ENCODE measurements around the gene PKNOX1. TPM values are rescaled to one million over a fixed set of nuclear protein-coding genes. Genes with fewer than 3 reads are reported as not detected.
A peak's percentile ranks its signal among the peaks of the same experiment; 100 is the strongest.

Gene PKNOX1
- total and polyA plus RNA-seq, 9 of the 15 experiments (the other 6 are each of a cell fraction or from before 2014, with no cell fraction given) = 8.8 to 25.9 (median 13.2) TPM

GRCh38 chr21:42973991-42974831 lies at the start of gene PKNOX1 (continued):
- TF ChIP-seq ZFP30 (CRISPR knock-in tag; IDR thresholded peaks at IDR 0.05; ENCODE audit: borderline replicate concordance) = no peak
- TF ChIP-seq SPI1 (IDR thresholded peaks at IDR 0.05; ENCODE audit: borderline replicate concordance, low read depth, low read length) = no peak
- no peak for TF ChIP-seq ZNF644 (tag; IDR thresholded peaks at IDR 0.05; ENCODE audit: low read depth)
- no peak for TF ChIP-seq DNMT1 (IDR thresholded peaks at IDR 0.05)
- TF ChIP-seq NONO (IDR thresholded peaks at IDR 0.05; ENCODE audit: low read depth in 2 of 2, low read length in 1 of 2) = peak; percentile 20 to 99; a peak in 2 of 4 replicates
- TF ChIP-seq U2AF1 (optimal IDR thresholded peaks at IDR 0.05; ENCODE audit: low read depth, low read length) = no peak
- TF ChIP-seq GATAD2A (IDR thresholded peaks at IDR 0.05) = 0 out of 2 replicates have a peak, but pooled peaks have one; percentile 57
- TF ChIP-seq NFIX (CRISPR knock-in tag; IDR thresholded peaks at IDR 0.05; ENCODE audit: low read depth) = no peak
- TF ChIP-seq AFF4 (CRISPR knock-in tag; IDR thresholded peaks at IDR 0.05) = no peak; the same call in 1 of the 2 replicates
- TF ChIP-seq, protein P1, sequence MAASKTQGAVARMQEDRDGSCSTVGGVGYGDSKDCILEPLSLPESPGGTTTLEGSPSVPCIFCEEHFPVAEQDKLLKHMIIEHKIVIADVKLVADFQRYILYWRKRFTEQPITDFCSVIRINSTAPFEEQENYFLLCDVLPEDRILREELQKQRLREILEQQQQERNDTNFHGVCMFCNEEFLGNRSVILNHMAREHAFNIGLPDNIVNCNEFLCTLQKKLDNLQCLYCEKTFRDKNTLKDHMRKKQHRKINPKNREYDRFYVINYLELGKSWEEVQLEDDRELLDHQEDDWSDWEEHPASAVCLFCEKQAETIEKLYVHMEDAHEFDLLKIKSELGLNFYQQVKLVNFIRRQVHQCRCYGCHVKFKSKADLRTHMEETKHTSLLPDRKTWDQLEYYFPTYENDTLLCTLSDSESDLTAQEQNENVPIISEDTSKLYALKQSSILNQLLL (CRISPR knock-in tag; IDR thresholded peaks at IDR 0.05; ENCODE audit: borderline replicate concordance) = no peak
- peak; percentile 39 for TF ChIP-seq PHF20 (IDR thresholded peaks at IDR 0.05; ENCODE audit: partially characterized antibody)
- TF ChIP-seq HDAC1 (IDR thresholded peaks at IDR 0.05) = peak in 1 of 2 experiments; percentile 51; a peak in 1 of 4 replicates
- no peak for TF ChIP-seq NFIC (IDR thresholded peaks at IDR 0.05)
- TF ChIP-seq, protein P2, sequence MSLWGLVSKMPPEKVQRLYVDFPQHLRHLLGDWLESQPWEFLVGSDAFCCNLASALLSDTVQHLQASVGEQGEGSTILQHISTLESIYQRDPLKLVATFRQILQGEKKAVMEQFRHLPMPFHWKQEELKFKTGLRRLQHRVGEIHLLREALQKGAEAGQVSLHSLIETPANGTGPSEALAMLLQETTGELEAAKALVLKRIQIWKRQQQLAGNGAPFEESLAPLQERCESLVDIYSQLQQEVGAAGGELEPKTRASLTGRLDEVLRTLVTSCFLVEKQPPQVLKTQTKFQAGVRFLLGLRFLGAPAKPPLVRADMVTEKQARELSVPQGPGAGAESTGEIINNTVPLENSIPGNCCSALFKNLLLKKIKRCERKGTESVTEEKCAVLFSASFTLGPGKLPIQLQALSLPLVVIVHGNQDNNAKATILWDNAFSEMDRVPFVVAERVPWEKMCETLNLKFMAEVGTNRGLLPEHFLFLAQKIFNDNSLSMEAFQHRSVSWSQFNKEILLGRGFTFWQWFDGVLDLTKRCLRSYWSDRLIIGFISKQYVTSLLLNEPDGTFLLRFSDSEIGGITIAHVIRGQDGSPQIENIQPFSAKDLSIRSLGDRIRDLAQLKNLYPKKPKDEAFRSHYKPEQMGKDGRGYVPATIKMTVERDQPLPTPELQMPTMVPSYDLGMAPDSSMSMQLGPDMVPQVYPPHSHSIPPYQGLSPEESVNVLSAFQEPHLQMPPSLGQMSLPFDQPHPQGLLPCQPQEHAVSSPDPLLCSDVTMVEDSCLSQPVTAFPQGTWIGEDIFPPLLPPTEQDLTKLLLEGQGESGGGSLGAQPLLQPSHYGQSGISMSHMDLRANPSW (CRISPR knock-in tag; IDR thresholded peaks at IDR 0.05) = no peak; the same call in 1 of the 2 replicates
- TF ChIP-seq, protein P3, sequence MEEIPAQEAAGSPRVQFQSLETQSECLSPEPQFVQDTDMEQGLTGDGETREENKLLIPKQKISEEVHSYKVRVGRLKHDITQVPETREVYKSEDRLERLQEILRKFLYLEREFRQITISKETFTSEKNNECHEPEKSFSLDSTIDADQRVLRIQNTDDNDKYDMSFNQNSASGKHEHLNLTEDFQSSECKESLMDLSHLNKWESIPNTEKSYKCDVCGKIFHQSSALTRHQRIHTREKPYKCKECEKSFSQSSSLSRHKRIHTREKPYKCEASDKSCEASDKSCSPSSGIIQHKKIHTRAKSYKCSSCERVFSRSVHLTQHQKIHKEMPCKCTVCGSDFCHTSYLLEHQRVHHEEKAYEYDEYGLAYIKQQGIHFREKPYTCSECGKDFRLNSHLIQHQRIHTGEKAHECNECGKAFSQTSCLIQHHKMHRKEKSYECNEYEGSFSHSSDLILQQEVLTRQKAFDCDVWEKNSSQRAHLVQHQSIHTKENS (CRISPR knock-in tag; IDR thresholded peaks at IDR 0.05) = no peak
- no peak for TF ChIP-seq ZC3H4 (CRISPR knock-in tag; IDR thresholded peaks at IDR 0.05; ENCODE audit: borderline replicate concordance)
- no peak for TF ChIP-seq TEAD2 (tag; IDR thresholded peaks at IDR 0.05)
- TF ChIP-seq ASH1L (IDR thresholded peaks at IDR 0.05; ENCODE audit: borderline replicate concordance, low read depth, partially characterized antibody) = peak; percentile 79

All from K562 (cell line).